Hepatocyte (in vitro differentiated cells): ENCODE measurements around the gene TMEM87A. TPM values are rescaled to one million over a fixed set of nuclear protein-coding genes. Genes with fewer than 3 reads are reported as not detected.

Experiments used
- DNase-seq: peaks from one replicate; pipeline ENCODE4 v3.0.0-alpha.2; 2016; ENCODE audit warnings: low spot score
- H2AFZ ChIP-seq: fragments of 200-600 bp; sonication (generic); 2 replicates; pipeline ENCODE4 v1.6.0; 2016; ENCODE audit warnings: antibody characterized with exemption, mild to moderate bottlenecking
- H3K27ac ChIP-seq: fragments of 200-600 bp; sonication (generic); 2 replicates; pipeline ENCODE4 v1.5.1; 2016; ENCODE audit warnings: mild to moderate bottlenecking
- H3K27me3 ChIP-seq: fragments of 200-600 bp; sonication (generic); 2 replicates; pipeline ENCODE4 v1.6.1; 2016
- H3K36me3 ChIP-seq: fragments of 200-600 bp; sonication (generic); replicated peaks from 2 replicates; pipeline ENCODE4 v1.5.1; 2016; ENCODE audit warnings: low read depth; ENCODE audit not compliant: insufficient read depth
- H3K4me1 ChIP-seq: fragments of 200-600 bp; sonication (generic); 2 replicates; pipeline ENCODE4 v1.5.1; 2016; ENCODE audit warnings: mild to moderate bottlenecking, moderate library complexity; ENCODE audit not compliant: insufficient read depth
- H3K4me2 ChIP-seq: fragments of 200-600 bp; sonication (generic); 2 replicates; pipeline ENCODE4 v1.6.0; 2016
- H3K4me3 ChIP-seq: fragments of 200-600 bp; sonication (generic); 2 replicates; pipeline ENCODE4 v1.5.1; 2016; ENCODE audit warnings: mild to moderate bottlenecking
- H3K79me2 ChIP-seq: fragments of 200-600 bp; sonication (generic); 2 replicates; pipeline ENCODE4 v1.6.0; 2017; ENCODE audit warnings: mild to moderate bottlenecking
- H3K9me2 ChIP-seq: fragments of 200-600 bp; sonication (generic); replicated peaks from 2 replicates; pipeline ENCODE4 v1.6.0; 2017; ENCODE audit warnings: mild to moderate bottlenecking; ENCODE audit not compliant: insufficient read depth
- H3K9me3 ChIP-seq: fragments of 200-600 bp; sonication (generic); 2 replicates; pipeline ENCODE4 v1.5.1; 2016; ENCODE audit warnings: low read depth, mild to moderate bottlenecking
- H4K20me1 ChIP-seq: fragments of 200-600 bp; sonication (generic); 2 replicates; pipeline ENCODE4 v1.6.0; 2016; ENCODE audit warnings: mild to moderate bottlenecking; ENCODE audit not compliant: insufficient read depth, poor library complexity, severe bottlenecking
- EZH2 ChIP-seq: fragments of 200-600 bp; sonication (generic); IDR thresholded peaks from 2 replicates; pipeline ENCODE4 v1.6.1; 2016; ENCODE audit warnings: antibody characterized with exemption, mild to moderate bottlenecking, borderline replicate concordance
- EZH2phosphoT487 ChIP-seq: fragments of 200-600 bp; sonication (generic); IDR thresholded peaks from one replicate; pipeline ENCODE4 v1.6.1; 2018; ENCODE audit warnings: antibody characterized with exemption, mild to moderate bottlenecking, low read depth, moderate library complexity; ENCODE audit not compliant: unreplicated experiment, severe bottlenecking
- WGBS: methylation state at CpG from one replicate; pipeline ENCODE4 v1.1.6; 2016; ENCODE audit warnings: low lambda C conversion rate; ENCODE audit errors: missing lambda C conversion rate; 5-methylcytosine and 5-hydroxymethylcytosine counted together
- polyA plus RNA-seq: library from polyadenylated mRNA; unstranded; fragments of >200 nt; fragmentation: Nextera tagmentation; extraction: Ambion mirVana; gene quantifications from 2 replicates; pipeline ENCODE4 v1.2.1, GENCODE V29; 2016
- total RNA-seq: library from RNA; depleted of rRNA; stranded (reverse); fragments of >200 nt; gene quantifications from 2 replicates; pipeline ENCODE4 v1.2.3, GENCODE V29; 2014
- TF ChIP-seq, protein P1 (sequence below): fragments of 200-600 bp; sonication (generic); IDR thresholded peaks from 2 replicates; pipeline ENCODE4 v1.5.1; 2016; ENCODE audit warnings: antibody characterized with exemption, mild to moderate bottlenecking; ENCODE audit not compliant: poor library complexity

TMEM87A gene
- total and polyA plus RNA-seq, 2 experiments from 2014 or later = 68.3 to 97.6 TPM

DNA sequence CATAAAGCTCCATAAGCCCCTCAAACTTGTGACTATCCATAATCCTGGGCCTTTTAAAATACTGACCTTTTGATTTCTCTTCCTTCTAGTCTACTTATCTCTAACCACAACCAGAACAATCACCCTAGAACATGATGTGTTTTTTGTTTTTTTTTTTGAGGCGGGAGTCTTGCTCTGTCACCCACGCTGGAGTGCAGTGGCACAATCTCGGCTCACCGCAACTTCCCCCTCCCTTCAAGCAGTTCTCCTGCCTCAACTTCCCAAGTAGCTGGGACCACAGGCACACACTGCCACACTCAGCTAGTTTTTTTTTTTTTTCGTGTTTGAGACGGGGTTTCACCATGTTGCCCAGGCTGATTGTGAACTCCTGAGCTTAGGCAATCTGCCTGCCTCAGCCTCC, 90.3 kb downstream of the TMEM87A start:
- TF ChIP-seq EZH2 = no peak
- no peak for TF ChIP-seq EZH2phosphoT487
- TF ChIP-seq, protein P1, sequence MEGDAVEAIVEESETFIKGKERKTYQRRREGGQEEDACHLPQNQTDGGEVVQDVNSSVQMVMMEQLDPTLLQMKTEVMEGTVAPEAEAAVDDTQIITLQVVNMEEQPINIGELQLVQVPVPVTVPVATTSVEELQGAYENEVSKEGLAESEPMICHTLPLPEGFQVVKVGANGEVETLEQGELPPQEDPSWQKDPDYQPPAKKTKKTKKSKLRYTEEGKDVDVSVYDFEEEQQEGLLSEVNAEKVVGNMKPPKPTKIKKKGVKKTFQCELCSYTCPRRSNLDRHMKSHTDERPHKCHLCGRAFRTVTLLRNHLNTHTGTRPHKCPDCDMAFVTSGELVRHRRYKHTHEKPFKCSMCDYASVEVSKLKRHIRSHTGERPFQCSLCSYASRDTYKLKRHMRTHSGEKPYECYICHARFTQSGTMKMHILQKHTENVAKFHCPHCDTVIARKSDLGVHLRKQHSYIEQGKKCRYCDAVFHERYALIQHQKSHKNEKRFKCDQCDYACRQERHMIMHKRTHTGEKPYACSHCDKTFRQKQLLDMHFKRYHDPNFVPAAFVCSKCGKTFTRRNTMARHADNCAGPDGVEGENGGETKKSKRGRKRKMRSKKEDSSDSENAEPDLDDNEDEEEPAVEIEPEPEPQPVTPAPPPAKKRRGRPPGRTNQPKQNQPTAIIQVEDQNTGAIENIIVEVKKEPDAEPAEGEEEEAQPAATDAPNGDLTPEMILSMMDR = no peak
- H4K20me1 ChIP-seq = no peaks in the 10 kb centered on the region
- no peak overlapping the region for H2AFZ ChIP-seq
- H3K27me3 ChIP-seq = no peaks in the 10 kb centered on the region
- H3K9me2 ChIP-seq = no peaks in the 10 kb centered on the region
- no peak overlapping the region for H3K4me3 ChIP-seq
- H3K9me3 ChIP-seq = no peaks in the 10 kb centered on the region
- H3K36me3 ChIP-seq = no peaks in the 10 kb centered on the region
- no peaks in the 10 kb centered on the region for H3K79me2 ChIP-seq
- no peaks in the 10 kb centered on the region for H3K4me1 ChIP-seq
- 96% methylated on average over 6 of the region's 6 CpGs for WGBS
- H3K27ac ChIP-seq = no peak overlapping the region
- DNase-seq = no peak
- H3K4me2 ChIP-seq = no peak overlapping the region

DNA sequence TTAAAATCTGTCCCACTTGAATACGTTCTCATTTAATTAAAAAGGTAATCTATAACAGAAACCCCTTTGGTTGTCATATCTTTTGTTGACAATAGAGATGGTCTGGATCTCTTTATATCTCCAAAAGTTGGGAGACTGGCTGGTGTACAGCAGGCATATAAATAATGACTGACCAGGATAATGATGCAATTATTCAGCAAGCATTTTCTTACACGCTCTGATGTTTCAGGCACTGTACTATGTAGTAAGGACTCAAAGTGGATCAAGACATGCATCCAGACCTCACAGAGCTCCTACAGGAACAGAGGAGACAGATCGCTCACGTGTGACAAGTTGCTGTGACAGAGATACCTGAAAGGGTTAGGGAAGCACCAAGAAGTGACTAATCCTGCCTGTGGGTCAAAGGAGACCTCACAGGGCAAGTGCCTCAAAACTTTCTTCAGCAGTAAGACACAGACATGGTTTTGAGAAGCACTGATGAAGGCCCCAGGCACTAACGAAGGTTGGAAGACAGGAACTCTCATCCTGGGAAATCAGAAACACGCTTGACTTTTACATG, 90.8 kb downstream of the TMEM87A start:
- Histone ChIP-seq H2AFZ (no peak overlapping the region), H3K27me3 (no peaks in the 10 kb centered on the region), H3K4me3 (no peak overlapping the region), H3K36me3 (no peaks in the 10 kb centered on the region), H3K79me2 (no peaks in the 10 kb centered on the region), H3K27ac (no peak overlapping the region), H3K9me2 (no peaks in the 10 kb centered on the region), H3K9me3 (no peaks in the 10 kb centered on the region), H4K20me1 (no peaks in the 10 kb centered on the region), H3K4me2 (no peak overlapping the region), H3K4me1 (no peaks in the 10 kb centered on the region)
- DNase-seq = no peak
- TF ChIP-seq EZH2 (no peak), EZH2phosphoT487 (no peak)
- TF ChIP-seq, protein P1 = no peak
- 93% methylated on average over 6 of the region's 6 CpGs for WGBS

DNA sequence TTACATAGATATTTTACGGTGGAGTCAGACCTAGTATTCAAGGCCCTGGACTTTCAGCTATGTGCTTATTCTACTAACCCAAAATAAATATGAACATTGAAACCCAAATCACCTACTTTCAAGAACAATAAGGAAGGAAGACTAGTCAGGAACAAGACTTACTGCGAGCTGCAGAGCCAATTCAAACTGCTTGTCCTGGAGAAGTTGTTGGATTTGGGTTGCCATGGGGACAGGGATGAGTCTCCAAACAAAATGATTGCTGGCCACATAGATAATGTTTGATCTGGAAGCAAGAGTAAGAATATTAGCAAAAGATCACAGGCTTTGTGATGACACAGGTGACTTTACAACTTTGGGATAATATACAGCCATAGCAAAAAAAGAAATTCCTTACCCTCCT, 95.2 kb downstream of the TMEM87A start:
- no peak overlapping the region for H2AFZ ChIP-seq
- no peaks in the 10 kb centered on the region for H3K4me1 ChIP-seq
- 81% methylated on average over 2 of the region's 2 CpGs for WGBS
- H3K4me2 ChIP-seq = no peak overlapping the region
- no peak for DNase-seq
- no peaks in the 10 kb centered on the region for H3K27me3 ChIP-seq
- no peaks in the 10 kb centered on the region for H3K9me3 ChIP-seq
- H4K20me1 ChIP-seq = no peaks in the 10 kb centered on the region
- H3K36me3 ChIP-seq = no peaks in the 10 kb centered on the region
- no peak overlapping the region for H3K27ac ChIP-seq
- TF ChIP-seq EZH2phosphoT487 (no peak), EZH2 (no peak)
- TF ChIP-seq, protein P1 = no peak
- no peaks in the 10 kb centered on the region for H3K9me2 ChIP-seq
- H3K4me3 ChIP-seq = no peak overlapping the region
- no peaks in the 10 kb centered on the region for H3K79me2 ChIP-seq

DNA sequence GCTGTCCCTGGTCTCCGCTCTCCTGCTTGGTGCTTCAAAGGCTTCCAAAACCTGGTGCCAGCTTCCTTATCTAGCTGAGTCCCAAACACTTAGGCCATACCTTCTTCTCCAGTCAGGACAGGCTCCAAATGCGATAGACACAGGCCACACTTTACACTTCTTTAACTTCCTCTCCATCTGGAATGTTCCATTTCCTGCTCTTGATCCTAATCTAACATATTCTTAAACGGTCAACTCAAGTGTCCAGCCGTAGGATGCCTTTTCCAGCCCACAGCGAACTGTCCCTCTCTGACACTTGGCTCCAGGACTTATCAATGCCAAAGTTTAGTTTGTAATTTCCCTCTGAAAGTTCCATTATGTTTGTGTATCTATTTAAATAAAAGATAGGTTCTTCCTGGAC, 97.6 kb downstream of the TMEM87A start:
- Histone ChIP-seq H3K79me2 (no peaks in the 10 kb centered on the region), H3K27me3 (no peaks in the 10 kb centered on the region), H4K20me1 (no peaks in the 10 kb centered on the region), H3K36me3 (no peaks in the 10 kb centered on the region), H3K4me3 (no peak overlapping the region), H3K4me1 (no peaks in the 10 kb centered on the region), H3K4me2 (no peak overlapping the region), H3K9me3 (no peaks in the 10 kb centered on the region), H3K9me2 (no peaks in the 10 kb centered on the region), H2AFZ (no peak overlapping the region), H3K27ac (no peak overlapping the region)
- WGBS = 90% methylated on average over 5 of the region's 5 CpGs
- no peak for DNase-seq
- TF ChIP-seq EZH2phosphoT487 (no peak), EZH2 (no peak)
- TF ChIP-seq, protein P1 = no peak
